ENCODE data around the gene AGER. TPM values are rescaled to one million over a fixed set of nuclear protein-coding genes. Genes with fewer than 3 reads are reported as not detected.

Gene AGER
- polyA plus RNA-seq, 1 of the 3 experiments (the other 2 are of a cell fraction), result 3.5 TPM

- TF ChIP-seq RAD21 (IDR thresholded peaks at IDR 0.05; ENCODE audit: low read length), result no peak
- no peak for TF ChIP-seq TAF1 (IDR thresholded peaks at IDR 0.05; ENCODE audit: borderline replicate concordance, low read depth, low read length)
- TF ChIP-seq FOXJ3 (CRISPR knock-in tag; IDR thresholded peaks at IDR 0.05), result no peak
- no peak for TF ChIP-seq SMC3 (IDR thresholded peaks at IDR 0.05; ENCODE audit: low read depth, low read length)
- no peak for TF ChIP-seq FOSL2 (IDR thresholded peaks at IDR 0.05; ENCODE audit: borderline replicate concordance, low read depth)
- no peak for TF ChIP-seq CTCF (IDR thresholded peaks at IDR 0.05)
- no peak for TF ChIP-seq SIN3A (IDR thresholded peaks at IDR 0.05; ENCODE audit: borderline replicate concordance, low read depth, low read length)
- TF ChIP-seq NFIC (IDR thresholded peaks at IDR 0.05; ENCODE audit: borderline replicate concordance), result no peak
- no peak for TF ChIP-seq RCOR1 (IDR thresholded peaks at IDR 0.05; ENCODE audit: low read length)
- no peak for TF ChIP-seq GABPA (IDR thresholded peaks at IDR 0.05; ENCODE audit: low read depth)
- TF ChIP-seq PBX3 (IDR thresholded peaks at IDR 0.05), result no peak
Observed at GRCh38 chr6:32210191-32210601, 26.1 kb upstream of the AGER start (continued).

GRCh38 chr6:32208996-32209395, 24.9 kb upstream of the AGER start:
- no peak overlapping the region for H2AFZ ChIP-seq (ENCODE audit: low read depth)
- H4K20me1 ChIP-seq (ENCODE audit: insufficient read depth), result no peaks in the 10 kb centered on the region
- peaks cover 46% of the 10 kb centered on the region for H3K27me3 ChIP-seq (ENCODE audit: insufficient read depth)
- no peaks in the 10 kb centered on the region for H3K9me2 ChIP-seq
- H3K4me3 ChIP-seq (ENCODE audit: low read depth in 2 of 2, low read length in 1 of 2), result no peak overlapping the region
- H3F3A ChIP-seq (replicated peaks; ENCODE audit: insufficient read depth), result no peaks in the 10 kb centered on the region
- no peak for TF ChIP-seq CHD2 (IDR thresholded peaks at IDR 0.05; ENCODE audit: low read length, partially characterized antibody)
- no peak for TF ChIP-seq RFX5 (IDR thresholded peaks at IDR 0.05; ENCODE audit: low read length)
- TF ChIP-seq RXRA (IDR thresholded peaks at IDR 0.05; ENCODE audit: borderline replicate concordance, low read depth), result no peak
- no peak for TF ChIP-seq JUND (IDR thresholded peaks at IDR 0.05)
- no peak for TF ChIP-seq FOXM1 (IDR thresholded peaks at IDR 0.05; ENCODE audit: low read depth)
- no peak for TF ChIP-seq TEAD4 (IDR thresholded peaks at IDR 0.05; ENCODE audit: borderline replicate concordance, insufficient read depth)
- TF ChIP-seq MAX (IDR thresholded peaks at IDR 0.05; ENCODE audit: low read depth), result no peak
- no peak for TF ChIP-seq PBX3 (IDR thresholded peaks at IDR 0.05)
- TF ChIP-seq ELF1 (IDR thresholded peaks at IDR 0.05), result no peak
- no peaks in the 10 kb centered on the region for H3K79me2 ChIP-seq (ENCODE audit: insufficient read depth)
- CTCF ChIA-PET, result interaction anchor here (1.6 kb wide), 1 partner anchor 36 kb away, joined by 5 read pairs; no protein-coding TSS in a partner anchor
- 3% methylated on average over 1 of the region's 1 CpG for WGBS (ENCODE audit: low lambda C conversion rate)
- no peak overlapping the region for H3K9ac ChIP-seq
- H3K36me3 ChIP-seq (replicated peaks in 1 of 2; ENCODE audit: control insufficient read depth in 1 of 2, insufficient read depth in 2 of 2, low read length in 1 of 2), result no peaks in the 10 kb centered on the region
- no peaks in the 10 kb centered on the region for H3K9me3 ChIP-seq
- H3K27ac ChIP-seq (ENCODE audit: low read depth in 2 of 2, low read length in 1 of 2), result no peak overlapping the region
- no peaks in the 10 kb centered on the region for H3K4me1 ChIP-seq (ENCODE audit: control insufficient read depth in 1 of 2, insufficient read depth in 2 of 2, low read depth in 1 of 2, low read length in 1 of 2)
- no peak for DNase-seq
- POLR2A ChIA-PET, result no interaction called here
- H3K4me2 ChIP-seq, result no peak overlapping the region
